A673 (cell line): Measurements from ENCODE around the gene TBCC. TPM values are rescaled to one million over a fixed set of nuclear protein-coding genes. Genes with fewer than 3 reads are reported as not detected.
A peak's percentile ranks its signal among the peaks of the same experiment; 100 is the strongest.

Source experiments
- BruUV-seq: library from RNA; stranded (reverse); fragments of 400-500 nt; replicated peaks from 2 replicates; lab custom pipeline; 2021; lab: Mats Ljungman, UMichigan
- CTCF ChIA-PET: fragments of 300-600 bp; sonication (Branson Sonifier 250); formaldehyde crosslinking; loops from one replicate; lab custom pipeline; 2022; ENCODE audit warnings: antibody characterized with exemption; lab: Charles Lee
- POLR2A ChIA-PET: fragments of 300-600 bp; sonication (Branson Sonifier 250); formaldehyde crosslinking; loops from one replicate; lab custom pipeline; 2022; ENCODE audit warnings: antibody characterized with exemption; ENCODE audit not compliant: low non-redundant PET; lab: Charles Lee
- DNase-seq: peaks from one replicate; pipeline ENCODE4 v3.0.0-alpha.2; 2015; ENCODE audit warnings: low spot score
- H3K27ac ChIP-seq: fragments of 200-600 bp; sonication (generic); 2 replicates; pipeline ENCODE4 v1.5.1; 2016; ENCODE audit warnings: mixed run types, low read depth, mild to moderate bottlenecking, mixed read lengths, antibody characterized with exemption, low read length; ENCODE audit not compliant: poor library complexity, severe bottlenecking
- H3K27me3 ChIP-seq: fragments of 200-600 bp; sonication (generic); replicated peaks from 2 replicates; pipeline ENCODE4 v1.6.1; 2017; ENCODE audit warnings: mixed run types, low read depth, mild to moderate bottlenecking, mixed read lengths, antibody characterized with exemption, low read length; ENCODE audit not compliant: insufficient read depth, poor library complexity
- H3K36me3 ChIP-seq: fragments of 200-600 bp; sonication (generic); 2 replicates; pipeline ENCODE4 v1.6.1; 2016; ENCODE audit warnings: mixed run types, mild to moderate bottlenecking, mixed read lengths, antibody characterized with exemption, low read length; ENCODE audit not compliant: insufficient read depth, poor library complexity, severe bottlenecking
- H3K4me1 ChIP-seq: fragments of 200-600 bp; sonication (generic); 2 replicates; pipeline ENCODE4 v1.6.1; 2017; ENCODE audit warnings: mixed run types, mild to moderate bottlenecking, mixed read lengths, antibody characterized with exemption, low read length; ENCODE audit not compliant: insufficient read depth, poor library complexity, severe bottlenecking
- H3K4me3 ChIP-seq: fragments of 200-600 bp; sonication (generic); 2 replicates; pipeline ENCODE4 v1.5.1; 2016; ENCODE audit warnings: low read depth, mixed run types, mild to moderate bottlenecking, mixed read lengths, low read length; ENCODE audit not compliant: poor library complexity, severe bottlenecking
- H3K9me3 ChIP-seq: fragments of 200-600 bp; sonication (generic); 2 replicates; pipeline ENCODE4 v1.6.1; 2016; ENCODE audit warnings: mixed run types, low read depth, mild to moderate bottlenecking, mixed read lengths, antibody characterized with exemption, low read length; ENCODE audit not compliant: poor library complexity, severe bottlenecking
- EZH2 ChIP-seq: fragments of 200-600 bp; sonication (generic); IDR thresholded peaks from 2 replicates; pipeline ENCODE4 v1.6.1; 2017; ENCODE audit warnings: borderline replicate concordance, low read depth, mild to moderate bottlenecking, mixed read lengths, antibody characterized with exemption, low read length; ENCODE audit not compliant: poor library complexity, severe bottlenecking
- intact Hi-C: fragments of 100-400 bp; cut with micrococcal nuclease; formaldehyde crosslinking; loops from one replicate; pipeline ENCODE4 v1.10.0; 2022; ENCODE audit not compliant: unreplicated experiment
- total RNA-seq: library from RNA; stranded (reverse); gene quantifications from 2 replicates; pipeline ENCODE4 v1.2.3, GENCODE V29; 2021
- TF ChIP-seq, protein P1 (sequence below): fragments of 300-800, 200-600 bp; sonication (generic); conservative IDR thresholded peaks from 2 replicates; pipeline ENCODE4 v1.5.1; 2017; ENCODE audit warnings: low read depth, mild to moderate bottlenecking, antibody characterized with exemption, low read length, moderate library complexity, mixed read lengths

TBCC gene
- total RNA-seq, 1 experiment from 2014 or later, result 31.3 TPM

DNA sequence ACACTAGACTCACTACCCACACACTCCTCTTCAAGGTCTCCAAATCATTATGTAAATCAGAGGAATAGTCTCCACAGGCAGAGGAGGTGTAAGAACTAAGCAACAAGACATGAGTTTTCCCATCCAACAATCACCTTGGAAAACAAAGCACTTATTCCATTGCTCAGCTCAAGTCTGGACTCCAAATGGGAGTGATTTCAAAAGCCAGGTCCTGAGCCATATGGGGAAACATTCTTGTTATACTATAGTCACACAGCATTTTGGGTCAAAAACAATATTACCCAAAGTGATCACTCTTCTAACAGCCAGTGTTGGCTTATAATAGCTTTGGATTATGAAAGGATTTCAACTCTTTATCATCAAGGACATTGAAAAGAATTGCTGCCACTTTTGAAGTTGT, 19.9 kb downstream of the TBCC start:
- intact Hi-C loops, result loop anchor here (1.0 to 10.0 kb wide), 4 partner anchors 65 to 511 kb away; partner anchors contain the start of genes MRPS10, RPL7L1 and UBR2
- DNase-seq, result no peak
- no peaks in the 10 kb centered on the region for H3K27me3 ChIP-seq
- H3K36me3 ChIP-seq, result no peaks in the 10 kb centered on the region
- TF ChIP-seq, protein P1, sequence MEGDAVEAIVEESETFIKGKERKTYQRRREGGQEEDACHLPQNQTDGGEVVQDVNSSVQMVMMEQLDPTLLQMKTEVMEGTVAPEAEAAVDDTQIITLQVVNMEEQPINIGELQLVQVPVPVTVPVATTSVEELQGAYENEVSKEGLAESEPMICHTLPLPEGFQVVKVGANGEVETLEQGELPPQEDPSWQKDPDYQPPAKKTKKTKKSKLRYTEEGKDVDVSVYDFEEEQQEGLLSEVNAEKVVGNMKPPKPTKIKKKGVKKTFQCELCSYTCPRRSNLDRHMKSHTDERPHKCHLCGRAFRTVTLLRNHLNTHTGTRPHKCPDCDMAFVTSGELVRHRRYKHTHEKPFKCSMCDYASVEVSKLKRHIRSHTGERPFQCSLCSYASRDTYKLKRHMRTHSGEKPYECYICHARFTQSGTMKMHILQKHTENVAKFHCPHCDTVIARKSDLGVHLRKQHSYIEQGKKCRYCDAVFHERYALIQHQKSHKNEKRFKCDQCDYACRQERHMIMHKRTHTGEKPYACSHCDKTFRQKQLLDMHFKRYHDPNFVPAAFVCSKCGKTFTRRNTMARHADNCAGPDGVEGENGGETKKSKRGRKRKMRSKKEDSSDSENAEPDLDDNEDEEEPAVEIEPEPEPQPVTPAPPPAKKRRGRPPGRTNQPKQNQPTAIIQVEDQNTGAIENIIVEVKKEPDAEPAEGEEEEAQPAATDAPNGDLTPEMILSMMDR, result no peak
- no peak for TF ChIP-seq EZH2
- CTCF ChIA-PET, result interaction anchor here (0.6 to 1.2 kb wide), 5 partner anchors 10 to 162 kb away, joined by 3 to 7 read pairs (median 4); no protein-coding TSS in a partner anchor
- BruUV-seq, result TSS peak; percentile 64
- H3K4me3 ChIP-seq, result no peak overlapping the region
- H3K4me1 ChIP-seq, result peaks cover 14% of the 10 kb centered on the region
- peak overlapping the region; percentile 45 for H3K27ac ChIP-seq
- POLR2A ChIA-PET, result interaction anchor here (0.6 kb wide), 2 partner anchors 56 to 179 kb away, joined by 3 to 8 read pairs; partner anchors contain the start of gene BICRAL
- no peaks in the 10 kb centered on the region for H3K9me3 ChIP-seq

DNA sequence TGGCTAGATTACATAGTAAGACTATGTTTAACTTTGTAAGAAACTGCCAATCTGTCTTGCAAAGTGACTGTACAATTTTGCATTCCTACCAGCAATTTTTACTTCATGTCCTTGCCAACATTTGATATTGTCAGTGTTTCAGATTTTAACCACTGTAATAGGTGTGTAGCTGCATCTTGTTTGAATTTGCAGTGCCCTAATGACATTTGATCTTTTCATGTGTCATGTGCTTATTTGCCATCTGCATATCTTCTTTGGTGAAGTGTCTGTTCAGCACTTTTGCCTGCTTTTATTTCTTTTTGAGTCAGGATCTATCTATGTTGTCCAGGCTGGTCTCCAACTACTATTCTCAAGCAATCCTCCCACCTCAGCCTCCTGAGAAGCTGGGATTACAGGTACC, 21.1 kb downstream of the TBCC start:
- Histone ChIP-seq H3K4me1 (peaks cover 14% of the 10 kb centered on the region), H3K36me3 (no peaks in the 10 kb centered on the region), H3K27me3 (no peaks in the 10 kb centered on the region), H3K27ac (no peak overlapping the region), H3K4me3 (no peak overlapping the region), H3K9me3 (no peaks in the 10 kb centered on the region)
- intact Hi-C loops, result loop anchor here (5.0 to 10.0 kb wide), 3 partner anchors 152 to 510 kb away; partner anchors contain the start of genes MRPS10, RPL7L1 and UBR2
- ChIA-PET CTCF (interaction anchor here (0.5 to 0.6 kb wide), 2 partner anchors 63 to 443 kb away, joined by 3 read pairs; no protein-coding TSS in a partner anchor), POLR2A (no interaction called here)
- TF ChIP-seq EZH2, result no peak
- TF ChIP-seq, protein P1, result no peak
- no TSS peak for BruUV-seq
- DNase-seq, result no peak

DNA sequence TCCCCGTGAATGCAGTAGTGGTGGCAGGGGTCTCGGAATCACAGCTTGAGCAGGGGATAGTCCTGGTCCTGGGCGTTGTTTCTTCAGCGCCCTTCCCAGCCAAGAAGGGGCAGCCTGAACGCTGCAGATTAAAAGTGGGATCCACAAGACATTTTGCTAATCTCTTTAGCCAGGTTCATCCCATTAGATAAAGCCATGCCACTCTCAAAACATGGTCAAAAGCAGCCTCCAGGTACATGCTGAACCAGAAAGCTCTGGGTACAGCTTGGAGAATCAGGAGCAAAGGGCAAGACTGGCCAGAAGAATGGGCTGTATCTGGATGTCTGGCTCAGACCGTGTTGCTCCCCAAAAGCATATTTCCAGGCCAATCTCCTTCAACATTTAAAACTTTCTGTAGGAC, 23.4 kb downstream of the TBCC start, which contains the start of gene PRPH2:
Gene PRPH2 (minus strand): TSS at position 101 of the 400 bp plus-strand sequence. CDS start 263 bp downstream, outside the sequence.
- no peak for DNase-seq
- Histone ChIP-seq H3K4me3 (no peak within 1 kb of the TSS), H3K4me1 (peaks cover 8% of the 10 kb centered on the region), H3K27me3 (no peaks in the 10 kb centered on the region), H3K36me3 (no peaks in the 10 kb centered on the region), H3K27ac (no peak within 1 kb of the TSS), H3K9me3 (no peaks in the 10 kb centered on the region)
- ChIA-PET POLR2A (no interaction called here), CTCF (no interaction called here)
- intact Hi-C loops, result loop anchor here (10.0 kb wide), 2 partner anchors 158 to 508 kb away; partner anchors contain the start of genes MRPS10 and UBR2
- no TSS peak for BruUV-seq
- no peak for TF ChIP-seq EZH2
- TF ChIP-seq, protein P1, result no peak
